Lower lobe of right lung (tissue), 2 donors: ENCODE results near the gene SERPIND1. TPM values are rescaled to one million over a fixed set of nuclear protein-coding genes. Genes with fewer than 3 reads are reported as not detected.
"Not testable (repeated sequence)": the region's sequence is repeated elsewhere in the genome, so short reads cannot be mapped to it uniquely, and the experiment has no call there.

Experiments used
- ATAC-seq, 2 donors: fragments of 200-7000 bp; cut with Tn5 transposase; one replicate each; pipeline ENCODE4 v1.9.1; 2020 to 2022; ENCODE audit warnings: mild to moderate bottlenecking in 2 of 2, moderate library complexity in 2 of 2
- DNase-seq: peaks from one replicate; pipeline ENCODE4 v3.0.0-alpha.2; 2020
- H3K27ac ChIP-seq: fragments of 200-600 bp; one replicate; pipeline ENCODE4 v1.8.0; 2022
- H3K27me3 ChIP-seq: fragments of 200-600 bp; one replicate; pipeline ENCODE4 v1.8.0; 2022; ENCODE audit warnings: low read depth
- H3K36me3 ChIP-seq: fragments of 200-600 bp; one replicate; pipeline ENCODE4 v1.8.0; 2022; ENCODE audit warnings: mild to moderate bottlenecking
- H3K4me1 ChIP-seq: fragments of 200-600 bp; one replicate; pipeline ENCODE4 v1.8.0; 2022
- H3K4me3 ChIP-seq: fragments of 200-600 bp; one replicate; pipeline ENCODE4 v1.8.0; 2022; ENCODE audit warnings: mild to moderate bottlenecking
- H3K9me3 ChIP-seq: fragments of 200-600 bp; one replicate; pipeline ENCODE4 v1.8.0; 2022
- CTCF ChIP-seq: fragments of 200-600 bp; IDR thresholded peaks from one replicate; pipeline ENCODE4 v1.8.0; 2022; ENCODE audit warnings: antibody characterized with exemption, mild to moderate bottlenecking
- intact Hi-C: fragments of 100-400 bp; cut with DNase I; formaldehyde crosslinking; loops from one replicate; pipeline ENCODE4 v1.11.0; 2022
- total RNA-seq: library from RNA; stranded (reverse); fragmentation: NEBNext Ultra II Directional; extraction: Animal tissue kit (Norgen Biotek cat#: 25700); gene quantifications from one replicate; pipeline ENCODE4 v1.2.1, GENCODE V29; 2021
- donor health status: DM: no; HTN: yes; CAD: no; lungs with severe emphysema.

Gene SERPIND1
- total RNA-seq, 1 donor from 2014 or later: 0.24 TPM

GRCh38 chr22:20763630-20764470 lies 10.1 kb upstream of the SERPIND1 start:
- no peak overlapping the region for H3K4me3 ChIP-seq
- H3K36me3 ChIP-seq: peaks cover 77% of the 10 kb centered on the region
- DNase-seq (no peak), ATAC-seq (peak; percentile 27 to 84)
- no peak for TF ChIP-seq CTCF
- H3K4me1 ChIP-seq: no peaks in the 10 kb centered on the region
- H3K9me3 ChIP-seq: no peaks in the 10 kb centered on the region
- intact Hi-C loops: no loop called here
- no peak overlapping the region for H3K27ac ChIP-seq
- no peaks in the 10 kb centered on the region for H3K27me3 ChIP-seq

- Histone ChIP-seq H3K36me3 (peaks cover 73% of the 10 kb centered on the region), H3K9me3 (no peaks in the 10 kb centered on the region), H3K4me3 (no peak overlapping the region), H3K27me3 (no peaks in the 10 kb centered on the region), H3K4me1 (no peaks in the 10 kb centered on the region), H3K27ac (no peak overlapping the region)
- DNase-seq (no peak), ATAC-seq (no peak)
- intact Hi-C loops: no loop called here
- no peak for TF ChIP-seq CTCF
These were observed 9.5 kb upstream of the SERPIND1 start for GRCh38 chr22:20764471-20764720.

- peaks cover 70% of the 10 kb centered on the region for H3K36me3 ChIP-seq
- no peaks in the 10 kb centered on the region for H3K4me1 ChIP-seq
- no peak for TF ChIP-seq CTCF
- H3K4me3 ChIP-seq: no peak overlapping the region
- H3K27me3 ChIP-seq: no peaks in the 10 kb centered on the region
- no peak for ATAC-seq
- DNase-seq: no peak
- no peaks in the 10 kb centered on the region for H3K9me3 ChIP-seq
- no peak overlapping the region for H3K27ac ChIP-seq
- intact Hi-C loops: no loop called here
These were observed 9.2 kb upstream of the SERPIND1 start for GRCh38 chr22:20764729-20765128.

GRCh38 chr22:20765938-20766337 lies 8.0 kb upstream of the SERPIND1 start:
- peak in 1 of 2 donors; percentile 45 for ATAC-seq
- no peak overlapping the region for H3K4me3 ChIP-seq
- TF ChIP-seq CTCF: no peak

GRCh38 chr22:20766530-20766929 lies 7.4 kb upstream of the SERPIND1 start:
- ATAC-seq (no peak), DNase-seq (no peak)
- intact Hi-C loops: no loop called here
- Histone ChIP-seq H3K9me3 (no peaks in the 10 kb centered on the region), H3K4me1 (no peaks in the 10 kb centered on the region), H3K27me3 (no peaks in the 10 kb centered on the region), H3K4me3 (no peak overlapping the region), H3K36me3 (peaks cover 54% of the 10 kb centered on the region), H3K27ac (no peak overlapping the region)
- TF ChIP-seq CTCF: no peak

More at GRCh38 chr22:20765938-20766337, 8.0 kb upstream of the SERPIND1 start:
- H3K27ac ChIP-seq: no peak overlapping the region
- peaks cover 59% of the 10 kb centered on the region for H3K36me3 ChIP-seq
- intact Hi-C loops: no loop called here
- no peaks in the 10 kb centered on the region for H3K27me3 ChIP-seq
- no peaks in the 10 kb centered on the region for H3K9me3 ChIP-seq
- no peaks in the 10 kb centered on the region for H3K4me1 ChIP-seq
- DNase-seq: no peak

GRCh38 chr22:20769496-20769826 lies 4.5 kb upstream of the SERPIND1 start:
- H3K27ac ChIP-seq, H3K27me3 ChIP-seq, ATAC-seq, DNase-seq, H3K4me1 ChIP-seq, intact Hi-C loops, H3K4me3 ChIP-seq, H3K9me3 ChIP-seq: not testable (repeated sequence)
- peaks cover 48% of the 10 kb centered on the region for H3K36me3 ChIP-seq
